ENCODE results near the gene RGS9BP.
A peak's percentile ranks its signal among the peaks of the same experiment; 100 is the strongest.
"Not testable (repeated sequence)": the region's sequence is repeated elsewhere in the genome, so short reads cannot be mapped to it uniquely, and the experiment has no call there.

RGS9BP gene

GRCh38 chr19:32672841-32673240, 2.8 kb upstream of the RGS9BP start:
- FAIRE-seq, result no peak

GRCh38 chr19:32673573-32673972, 2.1 kb upstream of the RGS9BP start:
- no peak for FAIRE-seq

DNA sequence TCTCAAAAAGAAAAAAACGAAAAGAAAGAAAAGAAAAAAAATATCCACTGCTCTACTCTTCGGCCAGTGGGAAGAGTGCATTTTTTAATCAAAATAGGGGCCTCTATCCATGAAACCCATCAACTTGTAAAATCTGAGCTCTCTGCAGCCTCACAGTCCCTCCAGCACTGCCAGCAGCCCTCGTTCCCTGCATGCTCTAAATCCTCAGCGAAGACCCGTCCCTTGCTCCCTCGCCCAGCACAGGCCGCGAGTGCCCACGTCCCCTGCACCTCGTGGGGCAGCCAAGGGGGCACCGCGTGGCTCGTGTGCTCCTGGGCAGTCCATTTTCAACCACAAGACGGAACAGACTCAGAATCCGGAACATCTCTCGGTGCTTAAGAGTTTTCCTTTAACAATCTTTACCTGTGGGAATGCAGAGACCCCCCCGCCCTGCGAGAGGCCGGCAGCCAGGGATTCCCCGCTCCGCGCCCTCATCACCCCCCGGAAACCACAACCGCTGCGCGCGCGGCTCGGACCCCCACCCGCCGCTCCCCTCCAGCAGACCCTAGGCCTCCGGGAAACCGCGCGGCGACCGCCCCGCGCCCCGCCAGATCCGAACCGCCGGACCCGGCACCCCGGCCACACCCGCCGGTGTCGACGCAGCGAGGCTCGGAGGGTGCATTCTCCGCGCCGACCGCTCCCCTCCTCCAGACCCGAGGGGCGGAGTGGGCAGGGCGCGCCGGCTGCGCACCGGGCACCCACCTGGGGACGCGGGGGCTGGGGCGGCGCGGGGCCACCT, 1.3 kb upstream of the RGS9BP start:
- no peak for FAIRE-seq

GRCh38 chr19:32674931-32675719, 523 bp upstream of the RGS9BP start, which contains the start of gene ANKRD27:
ANKRD27 (minus strand) TSS chr19:32675180; CDS start chr19:32659015, 16,165 bp downstream.
- FAIRE-seq, result peak; percentile 96

DNA sequence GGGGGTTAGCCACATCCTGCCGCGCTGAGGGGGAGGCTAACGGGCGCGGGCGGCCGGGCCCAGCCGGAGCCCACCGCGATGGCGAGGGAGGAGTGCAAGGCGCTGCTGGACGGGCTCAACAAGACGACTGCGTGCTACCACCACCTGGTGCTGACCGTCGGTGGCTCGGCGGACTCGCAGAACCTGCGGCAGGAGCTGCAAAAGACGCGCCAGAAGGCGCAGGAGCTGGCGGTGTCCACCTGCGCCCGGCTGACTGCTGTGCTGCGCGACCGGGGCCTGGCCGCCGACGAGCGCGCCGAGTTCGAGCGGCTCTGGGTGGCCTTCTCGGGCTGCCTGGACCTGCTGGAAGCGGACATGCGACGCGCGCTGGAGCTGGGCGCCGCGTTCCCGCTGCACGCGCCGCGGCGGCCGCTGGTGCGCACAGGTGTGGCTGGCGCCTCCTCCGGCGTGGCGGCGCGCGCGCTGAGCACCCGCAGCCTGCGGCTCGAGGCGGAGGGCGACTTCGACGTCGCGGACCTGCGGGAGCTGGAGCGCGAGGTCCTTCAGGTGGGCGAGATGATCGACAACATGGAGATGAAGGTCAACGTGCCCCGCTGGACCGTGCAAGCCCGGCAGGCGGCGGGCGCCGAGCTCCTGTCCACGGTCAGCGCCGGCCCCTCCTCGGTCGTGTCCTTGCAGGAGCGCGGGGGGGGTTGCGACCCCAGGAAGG, 692 bp downstream of the RGS9BP start:
- no peak for FAIRE-seq

GRCh38 chr19:32676895-32677359, 1.3 kb downstream of the RGS9BP start:
- no peak for FAIRE-seq

GRCh38 chr19:32677657-32678056, 2.0 kb downstream of the RGS9BP start:
- FAIRE-seq, result no peak

DNA sequence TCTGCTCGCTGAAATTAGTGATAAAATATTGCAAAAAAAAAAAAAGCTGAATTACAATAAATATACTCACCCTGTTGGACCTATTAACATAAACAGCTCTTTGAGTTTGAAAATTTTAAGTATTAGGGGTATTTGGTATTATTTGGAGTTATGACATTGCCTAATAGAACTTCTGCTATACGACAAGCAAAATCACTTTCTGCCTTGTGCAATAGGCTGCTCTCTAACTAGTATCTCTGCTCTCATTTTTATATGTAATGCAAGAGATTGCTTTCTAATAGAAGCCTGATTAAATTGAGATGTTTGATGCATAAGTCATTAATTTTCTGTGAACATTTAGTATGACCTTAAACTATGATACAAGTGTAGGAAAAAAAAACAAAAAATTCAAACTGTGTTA, 5.3 kb downstream of the RGS9BP start:
- FAIRE-seq, result no peak

- FAIRE-seq, result no peak
Measured at GRCh38 chr19:32682317-32682716, 6.7 kb downstream of the RGS9BP start.

- no peak for FAIRE-seq
Measured at GRCh38 chr19:32686847-32687475, 11.3 kb downstream of the RGS9BP start.

GRCh38 chr19:32687681-32688080, 12.0 kb downstream of the RGS9BP start:
- no peak for FAIRE-seq

GRCh38 chr19:32688311-32688710, 12.7 kb downstream of the RGS9BP start:
- no peak for FAIRE-seq

DNA sequence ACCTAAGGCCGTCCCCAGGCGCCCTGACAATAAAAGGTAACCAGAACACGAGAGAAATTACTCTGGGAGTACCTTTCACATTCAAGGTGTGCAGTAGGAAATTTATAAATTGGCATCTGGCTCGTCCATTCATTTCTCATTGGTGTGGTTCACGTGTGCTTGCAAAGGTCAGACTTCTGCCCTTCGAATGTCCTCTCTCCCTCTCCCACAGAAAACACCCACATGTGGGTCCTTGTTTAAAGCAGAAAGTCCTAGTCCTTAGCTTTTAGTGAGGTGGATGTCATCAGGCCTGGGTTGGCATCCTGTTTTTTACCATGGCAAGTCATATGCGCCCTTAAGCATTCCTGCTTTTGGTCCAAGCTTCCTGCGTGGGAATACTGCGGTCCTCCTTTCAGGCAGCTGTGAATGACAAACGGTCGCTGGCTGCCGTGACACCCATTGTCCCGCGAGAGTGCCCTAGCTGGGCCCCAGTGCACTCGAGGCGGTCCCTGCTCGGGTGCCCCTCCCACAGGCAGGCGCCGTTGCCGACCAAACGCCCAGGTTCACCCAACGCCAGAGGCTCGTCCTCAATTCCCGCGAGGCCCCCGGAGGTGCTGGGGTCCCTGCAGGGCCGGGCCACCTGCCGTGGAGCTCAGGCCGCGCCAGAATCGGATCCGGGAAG, 15.8 kb downstream of the RGS9BP start, which contains the start of gene NUDT19:
Gene NUDT19, plus strand, starts transcription at position 531 of the 661 bp plus-strand sequence. CDS start 140 bp downstream, outside the sequence.
- FAIRE-seq, result no peak

- FAIRE-seq, result no peak
Measured at GRCh38 chr19:32691952-32692726, 16.5 kb downstream of the RGS9BP start.

DNA sequence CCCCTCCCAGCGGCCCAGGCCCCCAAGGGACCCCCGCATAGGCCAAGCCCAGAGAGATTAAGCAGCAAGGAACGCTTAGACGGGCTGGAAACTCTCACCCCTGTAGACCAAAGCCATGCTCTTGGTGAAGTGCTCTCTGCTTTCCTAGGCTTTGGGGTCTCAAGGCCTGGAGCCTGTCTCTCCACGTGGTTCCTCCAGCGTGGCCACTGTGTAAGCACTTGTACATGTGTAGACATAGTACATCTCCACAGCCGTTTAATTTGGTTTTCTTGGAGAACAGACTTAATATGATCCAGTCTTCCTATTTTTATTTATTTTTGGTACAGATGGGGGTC, 17.0 kb downstream of the RGS9BP start:
- FAIRE-seq, result no peak

DNA sequence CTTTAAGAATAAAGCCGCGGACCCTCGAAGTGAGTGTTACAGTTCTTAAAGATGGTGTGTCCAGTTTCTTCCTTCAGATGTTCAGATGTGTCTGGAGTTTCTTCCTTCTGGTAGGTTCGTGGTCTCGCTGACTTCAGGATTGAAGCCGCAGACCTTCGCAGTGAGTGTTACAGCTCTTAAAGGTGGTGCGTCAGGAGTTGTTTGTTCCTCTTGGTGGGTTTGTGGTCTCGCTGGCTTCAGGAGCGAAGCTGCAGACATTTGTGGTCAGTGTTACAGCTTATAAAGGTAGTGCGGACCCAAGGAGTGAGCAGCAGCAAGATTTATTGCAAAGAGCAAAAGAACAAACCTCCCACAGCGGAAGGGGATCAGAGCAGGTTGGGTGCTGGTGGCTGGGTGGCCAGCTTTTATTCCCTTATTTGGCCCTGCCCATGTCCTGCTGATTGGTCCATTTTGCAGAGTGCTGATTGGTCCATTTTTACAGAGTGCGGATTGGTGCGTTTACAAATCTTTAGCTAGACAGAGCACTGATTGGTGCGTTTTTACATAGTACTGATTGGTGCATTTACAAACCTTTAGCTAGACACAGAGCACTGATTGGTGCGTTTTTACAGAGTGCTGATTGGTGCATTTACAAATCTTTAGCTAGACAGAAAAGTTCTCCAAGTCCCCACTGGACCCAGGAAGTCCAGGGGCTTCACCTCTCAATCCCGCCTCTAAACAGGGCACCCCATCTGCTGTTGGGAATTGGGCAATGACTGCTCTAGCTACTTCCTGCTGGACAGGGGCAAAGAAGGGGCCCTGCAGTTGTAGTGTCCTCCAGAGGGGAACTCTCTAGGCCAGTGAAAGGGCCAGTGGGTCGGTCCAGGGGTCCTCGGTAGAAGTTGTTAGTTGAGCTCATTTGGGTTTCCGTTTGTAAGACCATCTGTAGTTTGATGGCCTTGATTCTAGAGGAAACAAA, 17.8 kb downstream of the RGS9BP start:
- FAIRE-seq, result not testable (repeated sequence)

DNA sequence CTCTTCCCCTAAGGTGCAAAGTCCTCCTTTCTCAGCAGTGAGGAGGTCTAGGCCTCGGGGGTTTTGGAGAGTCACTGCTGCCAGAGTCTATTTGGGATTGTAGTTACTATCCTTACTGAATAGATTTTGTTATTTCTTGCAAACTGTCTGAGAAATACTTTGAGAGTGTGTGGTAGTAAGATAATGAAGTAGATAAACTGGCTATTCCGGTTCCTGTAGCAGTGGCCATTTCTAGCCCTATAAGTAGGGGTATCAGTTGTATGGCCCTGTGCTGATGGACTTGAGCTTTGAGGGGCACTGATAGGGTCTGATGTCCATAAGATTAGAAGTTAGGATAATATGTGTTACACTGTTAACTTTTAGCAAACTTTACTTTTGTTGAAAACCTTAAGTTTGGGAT, 18.7 kb downstream of the RGS9BP start:
- FAIRE-seq, result not testable (repeated sequence)

- FAIRE-seq, result not testable (repeated sequence)
Measured at GRCh38 chr19:32694851-32695250, 19.2 kb downstream of the RGS9BP start.

DNA sequence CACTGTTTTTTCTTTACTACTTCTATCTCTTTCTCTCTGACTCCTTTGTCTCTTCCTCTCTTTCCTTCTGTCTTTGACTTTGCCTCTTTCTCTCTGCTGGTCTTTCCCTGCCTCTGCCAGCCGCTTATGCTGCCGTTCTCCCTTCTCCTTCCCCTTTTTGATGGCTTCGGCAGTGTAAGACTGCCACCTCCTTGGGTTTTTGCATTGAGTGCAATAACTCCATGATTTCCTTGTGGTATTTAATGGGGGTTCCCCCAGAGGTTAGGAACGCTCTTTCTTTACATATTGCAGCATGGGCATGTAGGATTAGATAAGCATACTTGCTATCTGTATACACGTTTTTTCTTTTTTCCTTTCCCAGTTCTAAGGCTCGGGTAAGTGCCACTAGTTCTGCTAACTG, 19.9 kb downstream of the RGS9BP start:
- not testable (repeated sequence) for FAIRE-seq

DNA sequence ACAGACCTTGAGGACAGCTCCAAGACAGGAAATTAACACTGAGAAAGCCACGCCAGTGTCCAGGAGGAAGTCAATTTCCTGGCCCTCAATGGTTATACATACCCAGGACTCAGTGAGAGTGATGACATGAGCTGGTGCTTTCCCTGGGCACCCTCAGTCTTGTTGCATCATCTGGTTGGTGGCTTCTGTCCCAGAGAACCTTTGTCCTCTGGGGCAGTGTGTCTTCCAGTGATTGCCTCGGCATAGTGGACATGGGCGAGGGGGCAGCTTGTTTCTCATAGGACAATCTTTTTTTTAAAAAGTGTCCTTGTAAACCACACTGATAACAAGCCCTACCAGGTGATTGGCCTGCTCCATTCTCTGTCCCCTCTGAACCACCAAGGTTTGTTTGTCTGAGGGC, 21.1 kb downstream of the RGS9BP start:
- FAIRE-seq, result not testable (repeated sequence)
